HG03097 (cell line): ENCODE data around the gene FAM237B.
A peak's percentile ranks its signal among the peaks of the same experiment; 100 is the strongest.
"Not testable (repeated sequence)": the region's sequence is repeated elsewhere in the genome, so short reads cannot be mapped to it uniquely, and the experiment has no call there.

Experiments
- ATAC-seq: cut with Tn5 transposase; IDR thresholded peaks from one replicate; pipeline ENCODE4 v1.9.1; 2021; ENCODE audit not compliant: unreplicated experiment, low FRiP score

FAM237B gene

GRCh38 chr7:90320801-90321494 lies at the start of gene FAM237B:
Gene FAM237B (minus strand): TSS chr7:90321304. CDS start chr7:90319748, 1,556 bp downstream.
- ATAC-seq = no peak

- no peak for ATAC-seq
Observed at GRCh38 chr7:90351987-90352386, 30.9 kb upstream of the FAM237B start.

GRCh38 chr7:90350032-90350431 lies 28.9 kb upstream of the FAM237B start:
- not testable (repeated sequence) for ATAC-seq

GRCh38 chr7:90349305-90349704 lies 28.2 kb upstream of the FAM237B start:
- ATAC-seq = no peak

- ATAC-seq = no peak
Observed at GRCh38 chr7:90347759-90348158, 26.7 kb upstream of the FAM237B start.

GRCh38 chr7:90346336-90347125 lies 25.4 kb upstream of the FAM237B start, which contains the start of gene GTPBP10:
Gene GTPBP10 (plus strand): TSS chr7:90346716. CDS start chr7:90346742, 26 bp downstream.
- ATAC-seq = peak; percentile 99

- peak; percentile 8 for ATAC-seq
Observed at GRCh38 chr7:90345595-90346335, 24.7 kb upstream of the FAM237B start.

GRCh38 chr7:90345016-90345415 lies 23.9 kb upstream of the FAM237B start:
- no peak for ATAC-seq

GRCh38 chr7:90337106-90337505 lies 16.0 kb upstream of the FAM237B start:
- ATAC-seq = no peak

- not testable (repeated sequence) for ATAC-seq
Observed at GRCh38 chr7:90334926-90335325, 13.8 kb upstream of the FAM237B start.

- ATAC-seq = no peak
Observed at GRCh38 chr7:90334193-90334843, 13.2 kb upstream of the FAM237B start.

- no peak for ATAC-seq
Observed at GRCh38 chr7:90326500-90326899, 5.4 kb upstream of the FAM237B start.

- ATAC-seq = no peak
Observed at GRCh38 chr7:90322837-90323236, 1.7 kb upstream of the FAM237B start.

GRCh38 chr7:90320418-90320800 lies 695 bp downstream of the FAM237B start:
- ATAC-seq = no peak

GRCh38 chr7:90320014-90320413 lies 1.1 kb downstream of the FAM237B start:
- no peak for ATAC-seq

- no peak for ATAC-seq
Observed at GRCh38 chr7:90313907-90314306, 7.2 kb downstream of the FAM237B start.

- ATAC-seq = no peak
Observed at GRCh38 chr7:90312745-90313144, 8.4 kb downstream of the FAM237B start.

- no peak for ATAC-seq
Observed at GRCh38 chr7:90311175-90311574, 9.9 kb downstream of the FAM237B start.

- ATAC-seq = no peak
Observed at GRCh38 chr7:90309872-90310271, 11.2 kb downstream of the FAM237B start.

GRCh38 chr7:90303241-90303640 lies 17.9 kb downstream of the FAM237B start:
- no peak for ATAC-seq
